ENCODE measurements around the gene AHNAK.
"Not testable (repeated sequence)": the region's sequence is repeated elsewhere in the genome, so short reads cannot be mapped to it uniquely, and the experiment has no call there.

AHNAK gene

GRCh38 chr11:62534779-62535545 is 11.6 kb downstream of the AHNAK start:
- DNase-seq: no peak

DNA sequence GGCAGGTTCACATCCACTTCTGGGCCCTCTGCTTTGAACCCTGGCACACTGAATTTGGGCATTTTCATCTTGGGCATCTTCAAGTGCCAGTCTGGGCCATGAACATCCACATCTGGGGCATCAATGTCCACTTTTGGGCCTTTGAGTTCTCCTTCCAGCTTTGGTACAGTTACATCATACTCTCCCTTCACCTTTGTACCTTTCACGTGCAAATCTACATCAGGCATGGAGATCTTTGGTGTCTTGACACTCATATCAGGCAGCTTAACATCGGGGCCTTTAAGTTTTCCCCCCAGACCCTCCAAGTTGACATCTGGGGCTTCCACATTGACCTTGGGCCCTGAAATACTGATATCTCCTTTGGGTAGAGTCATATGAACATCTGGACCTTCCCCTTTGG is 14.5 kb downstream of the AHNAK start:
- no peak for DNase-seq

DNA sequence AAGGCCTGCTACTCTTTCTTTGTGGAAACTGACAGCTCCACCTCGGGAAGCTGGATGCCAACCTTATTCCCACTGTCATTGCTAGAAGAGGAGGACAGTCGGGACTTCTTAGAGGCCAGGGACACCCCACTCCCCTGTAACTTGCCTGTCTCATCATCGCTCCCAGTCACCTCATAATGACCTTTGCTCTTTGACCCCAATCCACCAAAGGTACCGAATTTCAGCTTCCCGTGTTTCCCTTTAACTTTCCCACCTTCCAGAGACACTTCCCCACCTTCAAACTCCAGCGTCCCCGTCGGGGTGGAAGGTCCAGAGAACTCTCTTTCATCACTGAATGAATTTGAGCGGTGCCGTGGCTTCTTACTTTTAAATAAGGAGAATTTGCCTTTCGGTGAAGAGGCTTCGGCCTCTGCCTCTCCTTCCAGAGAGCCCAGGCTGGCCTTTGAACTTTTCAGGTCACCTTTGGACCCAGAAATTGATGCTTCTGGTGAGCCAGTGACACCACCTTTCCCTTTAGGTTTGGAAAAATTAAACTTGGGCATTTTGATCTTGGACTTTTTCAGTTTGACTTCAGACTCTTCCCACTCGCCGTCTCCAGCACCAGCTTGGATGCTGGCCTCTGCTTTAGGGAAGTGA is 29.8 kb downstream of the AHNAK start:
- no peak for DNase-seq

DNA sequence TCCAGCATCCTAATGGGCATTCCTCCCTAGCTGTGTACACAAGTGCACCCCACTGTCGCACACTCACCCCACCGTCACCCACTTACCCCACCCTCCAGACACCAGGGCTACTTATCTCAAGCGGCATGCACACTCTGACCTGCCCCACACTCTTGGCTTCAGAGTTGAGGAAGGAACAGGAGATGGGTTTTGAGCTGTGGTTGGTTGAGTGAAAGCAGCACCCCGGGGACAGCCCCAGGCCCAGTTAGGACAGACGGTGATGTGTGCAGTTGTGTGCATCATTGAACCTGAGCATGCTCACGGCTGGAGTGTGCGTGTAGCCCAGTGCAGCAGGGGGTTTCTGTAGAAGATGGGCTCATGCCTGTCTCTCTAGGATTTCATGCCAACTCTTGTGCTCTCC is 32.5 kb downstream of the AHNAK start:
- DNase-seq: no peak

DNA sequence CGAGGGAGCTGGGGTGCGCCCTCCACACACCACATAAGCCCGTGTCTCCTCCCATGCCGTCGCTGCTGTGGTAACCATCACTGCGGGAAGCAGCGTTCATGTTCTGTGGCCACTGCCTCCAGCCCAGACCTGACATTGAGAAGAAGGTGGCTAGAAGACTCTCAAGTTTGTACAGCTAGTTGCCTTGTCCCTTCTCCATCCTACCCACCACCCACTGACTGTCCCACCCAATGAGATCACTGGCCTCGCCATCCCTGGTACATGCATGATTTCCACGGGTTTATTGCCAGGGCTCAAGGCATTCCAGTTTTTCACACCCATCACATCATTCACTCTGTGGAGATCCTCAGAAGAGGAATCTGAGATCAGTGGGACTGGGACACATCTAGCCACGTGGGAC is 33.0 kb downstream of the AHNAK start:
- no peak for DNase-seq

- no peak for DNase-seq
Measured at GRCh38 chr11:62512961-62513360, 33.6 kb downstream of the AHNAK start.

DNA sequence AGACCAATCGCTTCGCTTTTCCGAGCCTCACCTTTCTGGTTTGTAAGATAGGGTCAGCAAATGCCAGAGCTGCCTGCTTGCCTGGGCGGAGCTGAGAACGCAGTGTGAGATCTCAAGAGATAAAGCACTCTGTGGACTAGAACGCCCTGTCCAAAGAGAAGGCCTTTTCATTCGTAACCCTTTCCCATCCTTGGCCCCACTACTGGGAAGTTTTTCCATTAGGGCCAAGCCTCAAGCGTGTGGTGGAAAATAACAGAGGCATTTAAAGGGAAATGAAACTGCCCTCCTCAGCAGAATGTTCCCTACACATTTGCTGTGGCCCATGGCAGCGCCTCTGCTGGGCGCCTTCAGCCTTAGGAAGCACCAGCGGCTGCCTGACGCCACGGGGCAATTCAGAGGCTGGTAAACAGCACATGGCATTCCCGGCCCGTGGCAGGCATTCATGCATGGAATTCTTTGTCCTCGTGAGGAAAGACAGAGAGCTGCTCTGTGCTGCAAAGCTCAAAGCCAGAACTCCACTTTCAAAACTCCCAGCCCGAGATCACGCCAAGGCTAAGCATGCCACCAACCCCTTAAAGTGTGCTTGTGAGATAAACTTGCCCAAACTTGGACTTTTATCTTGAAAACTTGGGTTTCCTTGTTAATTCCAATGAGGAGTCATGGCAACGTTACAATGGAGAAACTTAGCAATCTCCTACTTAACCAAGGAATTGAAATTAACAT is 38.1 kb downstream of the AHNAK start:
- no peak for DNase-seq

- DNase-seq: no peak
Measured at GRCh38 chr11:62507125-62507422, 39.5 kb downstream of the AHNAK start.

GRCh38 chr11:62506413-62507124 is 40.0 kb downstream of the AHNAK start:
- DNase-seq: no peak

DNA sequence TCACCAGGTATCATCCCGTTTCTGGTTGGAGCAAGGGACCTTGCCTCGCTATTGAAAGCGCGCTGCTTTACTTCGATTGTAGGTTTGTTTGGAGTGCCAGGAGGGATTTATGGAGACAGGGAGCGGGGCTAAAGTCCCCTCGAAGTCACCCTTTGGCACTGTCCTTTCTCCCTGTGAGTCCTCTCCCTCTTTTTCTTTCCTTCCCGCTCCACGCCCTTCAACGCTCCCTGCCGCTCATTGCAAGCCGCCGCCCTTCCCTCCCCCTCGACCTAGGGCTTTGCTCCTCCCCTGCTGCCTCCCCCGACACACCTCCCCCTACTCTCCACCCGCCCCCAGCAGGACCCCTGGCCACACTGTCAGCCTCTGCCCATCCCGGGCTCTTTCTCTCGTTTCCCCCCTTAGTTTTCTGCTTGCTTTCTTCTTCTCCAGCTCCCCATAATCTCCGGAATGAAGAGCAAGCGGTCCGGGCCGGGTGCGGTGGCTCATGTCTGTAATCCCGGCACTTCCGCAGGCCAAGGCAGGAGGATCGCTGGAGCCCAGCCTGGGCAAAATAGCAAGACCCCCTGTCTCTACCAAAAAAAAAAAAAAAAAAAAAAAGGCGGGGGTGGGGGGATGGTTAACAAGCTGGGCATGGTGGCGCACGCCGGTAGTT is 41.0 kb downstream of the AHNAK start:
- DNase-seq: no peak

GRCh38 chr11:62505059-62505439 is 41.6 kb downstream of the AHNAK start:
- no peak for DNase-seq

DNA sequence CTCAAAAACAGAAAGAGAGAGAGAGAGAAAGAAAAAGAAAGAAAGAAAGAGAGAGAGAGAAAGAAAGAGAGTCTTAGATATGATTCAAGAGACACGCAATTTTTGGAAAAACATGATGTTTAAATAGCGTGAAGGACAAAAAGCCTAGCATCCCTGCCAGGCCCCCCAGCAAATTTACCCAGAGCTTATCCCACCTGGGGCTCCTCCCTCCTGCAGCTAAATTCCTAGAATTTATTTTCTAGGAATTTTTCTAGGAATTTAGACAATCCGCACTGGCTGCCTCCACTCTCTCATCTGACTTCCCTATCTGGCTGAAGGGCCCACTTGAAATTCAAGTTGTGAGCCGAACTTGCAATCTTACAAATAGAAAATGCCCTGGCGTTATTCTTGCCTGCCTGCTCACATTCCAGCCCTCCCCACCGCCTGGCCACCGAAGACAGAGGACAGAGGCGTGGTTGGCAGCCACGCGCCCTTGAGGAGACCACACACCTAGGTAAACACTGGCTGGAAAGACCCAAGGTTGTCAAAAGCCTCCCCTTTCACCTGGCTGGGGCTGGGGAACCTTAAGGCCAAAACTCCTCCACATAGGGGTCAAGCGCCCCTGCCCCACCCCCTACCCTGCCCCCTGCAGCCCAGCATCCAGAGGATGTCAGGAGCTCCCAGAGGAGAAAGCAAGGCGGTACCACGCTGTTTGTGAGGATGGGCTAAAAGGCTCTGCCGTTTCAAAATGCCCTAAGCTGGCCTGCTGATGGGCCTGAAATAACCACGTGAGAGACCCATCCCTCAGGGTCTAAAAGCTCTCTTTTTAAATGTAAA is 42.2 kb downstream of the AHNAK start:
- DNase-seq: no peak

- DNase-seq: no peak
Measured at GRCh38 chr11:62502030-62502730, 44.4 kb downstream of the AHNAK start.

DNA sequence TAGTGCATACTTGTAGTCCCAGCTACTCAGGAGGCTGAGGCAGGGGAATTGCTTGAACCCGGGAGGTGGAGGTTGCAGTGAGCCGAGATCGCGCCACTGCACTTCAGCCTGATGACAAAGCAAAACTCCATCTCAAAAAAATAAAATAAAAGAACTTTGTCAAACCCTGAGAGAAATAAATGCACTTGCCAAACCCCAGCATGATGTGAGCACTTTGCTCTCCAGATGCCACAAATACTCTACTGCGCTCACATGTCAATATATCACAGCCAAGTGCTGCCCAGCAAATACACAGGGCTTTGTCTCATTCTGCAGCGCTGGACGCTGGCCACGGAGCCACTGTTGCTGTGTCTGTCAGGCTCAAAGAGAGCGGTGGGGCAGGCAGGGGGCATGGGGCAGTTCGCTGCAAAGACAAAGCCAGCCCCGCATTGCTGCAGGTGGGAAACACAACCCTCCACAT is 45.1 kb downstream of the AHNAK start:
- DNase-seq: no peak

- no peak for DNase-seq
Measured at GRCh38 chr11:62500650-62501030, 46.0 kb downstream of the AHNAK start.

DNA sequence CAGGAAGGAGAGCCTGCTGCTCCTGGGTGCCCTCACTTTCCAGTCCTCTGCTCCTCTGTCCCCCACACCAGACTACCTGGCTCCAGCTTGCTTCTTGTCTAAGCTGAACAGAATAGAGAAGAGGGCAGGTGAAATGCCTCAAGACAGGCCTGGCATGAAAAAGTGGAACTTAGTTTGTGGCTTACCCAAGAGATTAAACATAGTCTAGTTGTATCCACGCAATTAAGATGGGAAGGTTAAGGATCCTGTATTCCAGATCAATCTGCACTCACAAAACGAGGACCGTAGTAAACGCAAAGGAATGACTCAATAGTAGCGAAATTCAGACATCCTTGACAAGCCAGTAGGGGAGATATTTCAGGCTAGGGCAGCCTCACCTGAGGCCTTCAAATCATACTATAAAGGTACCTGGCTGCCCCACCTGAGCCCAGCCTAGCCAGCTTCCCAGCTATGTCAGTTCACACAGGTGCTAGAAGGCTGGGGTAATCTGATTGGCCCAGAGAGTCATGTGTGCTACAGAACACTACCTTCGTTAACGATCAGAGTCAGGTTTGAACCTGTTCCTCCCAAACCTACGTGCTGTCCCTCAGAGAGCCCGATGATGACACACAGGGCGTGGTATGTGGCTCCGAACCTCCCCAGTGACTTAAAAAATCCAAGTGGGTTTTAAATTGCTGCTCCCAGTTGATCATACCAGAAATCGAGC is 46.5 kb downstream of the AHNAK start:
- no peak for DNase-seq

GRCh38 chr11:62499311-62499943 is 47.2 kb downstream of the AHNAK start:
- DNase-seq: not testable (repeated sequence)

- no peak for DNase-seq
Measured at GRCh38 chr11:62498492-62499286, 47.9 kb downstream of the AHNAK start.

GRCh38 chr11:62498031-62498430 is 48.6 kb downstream of the AHNAK start:
- DNase-seq: no peak
